Measurements from ENCODE around the gene SMCO3.

The SMCO3 gene

GRCh38 chr12:14814014-14814413, at the start of gene SMCO3:
TSS of gene SMCO3 (minus strand) at chr12:14814182. CDS start at chr12:14806680, 7,502 bp downstream.
- no peak for TF ChIP-seq CTCF (IDR thresholded peaks at IDR 0.05; ENCODE audit: low read depth, low read length, missing control alignments)
- in situ Hi-C loops (cut with HindIII; ENCODE audit: low pct_ligation_motif_present, low sequenced_read_pairs), result no loop called here

GRCh38 chr12:14860490-14860889, 46.5 kb upstream of the SMCO3 start:
- Histone ChIP-seq H3K4me3 (ENCODE audit: low read depth, low read length) (no peak overlapping the region), H3K27ac (no peak overlapping the region), H3K36me3 (replicated peaks) (no peaks in the 10 kb centered on the region), H3K27me3 (replicated peaks) (no peaks in the 10 kb centered on the region)
- in situ Hi-C loops (cut with HindIII; ENCODE audit: low pct_ligation_motif_present, low sequenced_read_pairs), result no loop called here
- DNase-seq, result no peak
- no peak for TF ChIP-seq CTCF (IDR thresholded peaks at IDR 0.05; ENCODE audit: low read depth, low read length, missing control alignments)

More at GRCh38 chr12:14814014-14814413, at the start of gene SMCO3:
- no peak within 1 kb of the TSS for H3K4me3 ChIP-seq (ENCODE audit: low read depth, low read length)
- no peak for DNase-seq
- no peak within 1 kb of the TSS for H3K27ac ChIP-seq
- no peaks in the 10 kb centered on the region for H3K27me3 ChIP-seq (replicated peaks)
- H3K36me3 ChIP-seq (replicated peaks), result no peaks in the 10 kb centered on the region

- no peak for TF ChIP-seq CTCF (IDR thresholded peaks at IDR 0.05; ENCODE audit: low read depth, low read length, missing control alignments)
- Histone ChIP-seq H3K36me3 (replicated peaks) (no peaks in the 10 kb centered on the region), H3K27ac (no peak overlapping the region), H3K4me3 (ENCODE audit: low read depth, low read length) (no peak overlapping the region), H3K27me3 (replicated peaks) (no peaks in the 10 kb centered on the region)
- DNase-seq, result no peak
- in situ Hi-C loops (cut with HindIII; ENCODE audit: low pct_ligation_motif_present, low sequenced_read_pairs), result no loop called here
Observed at GRCh38 chr12:14858513-14858912, 44.5 kb upstream of the SMCO3 start.

- Histone ChIP-seq H3K4me3 (ENCODE audit: low read depth, low read length) (no peak overlapping the region), H3K36me3 (replicated peaks) (no peaks in the 10 kb centered on the region), H3K27ac (no peak overlapping the region), H3K27me3 (replicated peaks) (no peaks in the 10 kb centered on the region)
- TF ChIP-seq CTCF (IDR thresholded peaks at IDR 0.05; ENCODE audit: low read depth, low read length, missing control alignments), result no peak
- in situ Hi-C loops (cut with HindIII; ENCODE audit: low pct_ligation_motif_present, low sequenced_read_pairs), result no loop called here
- DNase-seq, result no peak
Observed at GRCh38 chr12:14854586-14855183, 40.7 kb upstream of the SMCO3 start.

GRCh38 chr12:14853961-14854360, 40.0 kb upstream of the SMCO3 start:
- Histone ChIP-seq H3K27ac (no peak overlapping the region), H3K36me3 (replicated peaks) (no peaks in the 10 kb centered on the region), H3K4me3 (ENCODE audit: low read depth, low read length) (no peak overlapping the region), H3K27me3 (replicated peaks) (no peaks in the 10 kb centered on the region)
- in situ Hi-C loops (cut with HindIII; ENCODE audit: low pct_ligation_motif_present, low sequenced_read_pairs), result no loop called here
- no peak for DNase-seq
- TF ChIP-seq CTCF (IDR thresholded peaks at IDR 0.05; ENCODE audit: low read depth, low read length, missing control alignments), result no peak

- TF ChIP-seq CTCF (IDR thresholded peaks at IDR 0.05; ENCODE audit: low read depth, low read length, missing control alignments), result no peak
- H3K4me3 ChIP-seq (ENCODE audit: low read depth, low read length), result no peak overlapping the region
- in situ Hi-C loops (cut with HindIII; ENCODE audit: low pct_ligation_motif_present, low sequenced_read_pairs), result no loop called here
- no peak for DNase-seq
- no peaks in the 10 kb centered on the region for H3K27me3 ChIP-seq (replicated peaks)
- no peaks in the 10 kb centered on the region for H3K36me3 ChIP-seq (replicated peaks)
- H3K27ac ChIP-seq, result no peak overlapping the region
Observed at GRCh38 chr12:14852880-14853279, 38.9 kb upstream of the SMCO3 start.
